Glutamatergic neuron (in vitro differentiated cells): ENCODE data around the gene PPP2R1B. TPM values are rescaled to one million over a fixed set of nuclear protein-coding genes. Genes with fewer than 3 reads are reported as not detected.
A peak's percentile ranks its signal among the peaks of the same experiment; 100 is the strongest.

Experiments used
- DNase-seq: peaks from one replicate; pipeline ENCODE4 v3.0.0; 2022
- H3K27ac Mint-ChIP-seq: one replicate; pipeline ENCODE4 v1.8.0; 2020; ENCODE audit warnings: mild to moderate bottlenecking, mixed read lengths, inconsistent platforms; ENCODE audit not compliant: unreplicated experiment
- H3K27me3 Mint-ChIP-seq: one replicate; pipeline ENCODE4 v1.8.0; 2020; ENCODE audit warnings: mild to moderate bottlenecking, moderate library complexity, mixed read lengths, inconsistent platforms; ENCODE audit not compliant: unreplicated experiment
- H3K36me3 Mint-ChIP-seq: one replicate; pipeline ENCODE4 v1.8.0; 2020; ENCODE audit warnings: mild to moderate bottlenecking, mixed read lengths, inconsistent platforms; ENCODE audit not compliant: unreplicated experiment
- H3K4me1 Mint-ChIP-seq: one replicate; pipeline ENCODE4 v1.8.0; 2020; ENCODE audit warnings: mild to moderate bottlenecking, low read depth, mixed read lengths, inconsistent platforms; ENCODE audit not compliant: unreplicated experiment
- H3K4me3 Mint-ChIP-seq: one replicate; pipeline ENCODE4 v1.8.0; 2020; ENCODE audit warnings: mild to moderate bottlenecking, mixed read lengths, inconsistent platforms; ENCODE audit not compliant: unreplicated experiment
- H3K9me3 Mint-ChIP-seq: one replicate; pipeline ENCODE4 v1.8.0; 2020; ENCODE audit warnings: mild to moderate bottlenecking, moderate library complexity, mixed read lengths, inconsistent platforms; ENCODE audit not compliant: unreplicated experiment
- total RNA-seq: library from RNA; stranded (reverse); fragmentation: NEBNext Ultra II Directional; extraction: Animal tissue kit (Norgen Biotek cat#: 25700); gene quantifications from one replicate; pipeline ENCODE4 v1.2.1, GENCODE V29; 2021; ENCODE audit not compliant: unreplicated experiment
- TF ChIP-seq, protein P1 (sequence below): fragments of 200-600 bp; sonication (generic); IDR thresholded peaks from one replicate; pipeline ENCODE4 v1.5.0; 2021; ENCODE audit not compliant: partially characterized antibody, unreplicated experiment

The PPP2R1B gene
- total RNA-seq, 1 donor from 2014 or later = 66.3 TPM

DNA sequence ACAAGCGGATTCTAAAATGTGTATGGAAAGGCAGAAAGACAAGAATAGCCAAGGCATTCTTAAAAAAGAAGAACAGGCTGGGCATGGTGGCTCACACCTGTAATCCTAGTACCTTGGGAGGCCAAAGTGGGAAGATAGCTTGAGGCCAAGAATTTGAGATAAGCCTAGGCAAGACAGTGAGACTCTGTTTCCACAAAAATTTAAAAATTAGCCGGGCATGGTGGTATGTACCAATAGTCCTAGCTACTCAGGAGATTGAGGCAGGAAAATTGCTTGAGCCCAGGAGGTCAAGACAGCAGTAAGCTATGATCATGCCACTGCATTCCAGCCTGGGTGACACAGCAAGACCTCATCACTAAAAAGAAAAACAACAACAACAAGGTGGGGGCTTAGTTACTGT lies 46.0 kb upstream of the PPP2R1B start:
- no peak for DNase-seq
- Mint-ChIP-seq H3K4me1 (peaks cover 17% of the 10 kb centered on the region), H3K4me3 (peak overlapping the region; percentile 20), H3K27me3 (peaks cover 5% of the 10 kb centered on the region), H3K36me3 (peaks cover 5% of the 10 kb centered on the region), H3K9me3 (peaks cover 12% of the 10 kb centered on the region), H3K27ac (peak overlapping the region; percentile 59)
- TF ChIP-seq, protein P1, sequence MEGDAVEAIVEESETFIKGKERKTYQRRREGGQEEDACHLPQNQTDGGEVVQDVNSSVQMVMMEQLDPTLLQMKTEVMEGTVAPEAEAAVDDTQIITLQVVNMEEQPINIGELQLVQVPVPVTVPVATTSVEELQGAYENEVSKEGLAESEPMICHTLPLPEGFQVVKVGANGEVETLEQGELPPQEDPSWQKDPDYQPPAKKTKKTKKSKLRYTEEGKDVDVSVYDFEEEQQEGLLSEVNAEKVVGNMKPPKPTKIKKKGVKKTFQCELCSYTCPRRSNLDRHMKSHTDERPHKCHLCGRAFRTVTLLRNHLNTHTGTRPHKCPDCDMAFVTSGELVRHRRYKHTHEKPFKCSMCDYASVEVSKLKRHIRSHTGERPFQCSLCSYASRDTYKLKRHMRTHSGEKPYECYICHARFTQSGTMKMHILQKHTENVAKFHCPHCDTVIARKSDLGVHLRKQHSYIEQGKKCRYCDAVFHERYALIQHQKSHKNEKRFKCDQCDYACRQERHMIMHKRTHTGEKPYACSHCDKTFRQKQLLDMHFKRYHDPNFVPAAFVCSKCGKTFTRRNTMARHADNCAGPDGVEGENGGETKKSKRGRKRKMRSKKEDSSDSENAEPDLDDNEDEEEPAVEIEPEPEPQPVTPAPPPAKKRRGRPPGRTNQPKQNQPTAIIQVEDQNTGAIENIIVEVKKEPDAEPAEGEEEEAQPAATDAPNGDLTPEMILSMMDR = no peak

DNA sequence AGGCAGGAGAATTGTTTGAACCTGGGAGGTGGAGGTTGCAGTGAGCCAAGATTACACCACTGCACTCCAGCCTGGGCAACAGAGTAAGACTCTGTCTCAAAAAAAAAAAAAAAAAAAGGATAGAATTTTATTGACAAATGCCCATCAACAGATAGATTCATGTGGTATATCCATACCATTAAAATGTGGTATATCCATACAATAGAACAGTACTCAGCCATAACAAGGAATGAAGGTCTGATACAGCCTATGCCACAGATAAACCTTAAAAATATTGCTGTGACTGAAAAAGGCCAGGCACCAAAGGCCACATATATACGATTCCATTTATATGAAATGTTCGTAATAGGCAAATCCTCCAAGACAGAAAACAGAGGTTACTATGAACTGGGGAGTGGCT lies 45.3 kb upstream of the PPP2R1B start:
- H3K27me3 Mint-ChIP-seq = peaks cover 5% of the 10 kb centered on the region
- H3K36me3 Mint-ChIP-seq = peaks cover 5% of the 10 kb centered on the region
- H3K4me3 Mint-ChIP-seq = no peak overlapping the region
- peaks cover 13% of the 10 kb centered on the region for H3K9me3 Mint-ChIP-seq
- TF ChIP-seq, protein P1 = no peak
- DNase-seq = no peak
- no peak overlapping the region for H3K27ac Mint-ChIP-seq
- H3K4me1 Mint-ChIP-seq = peaks cover 18% of the 10 kb centered on the region

DNA sequence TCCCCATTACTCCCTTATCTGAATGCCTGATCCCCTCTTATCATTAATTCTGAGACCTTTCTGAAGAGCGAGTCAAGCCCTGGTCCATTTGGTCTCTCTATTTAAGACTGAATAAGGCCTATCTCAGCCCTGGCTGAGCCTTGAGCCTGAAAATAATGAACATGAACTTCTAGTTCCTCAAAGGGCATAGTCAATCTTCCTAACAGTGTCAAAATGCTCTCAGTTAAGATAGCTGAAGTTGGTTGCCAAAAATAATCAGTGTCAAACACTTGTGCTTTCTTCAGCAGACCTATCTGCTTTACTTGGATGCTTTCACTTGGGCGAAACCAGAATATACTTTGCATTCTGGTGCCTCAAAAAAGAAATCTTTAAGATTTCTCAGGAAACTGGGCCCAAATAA lies 42.6 kb upstream of the PPP2R1B start:
- TF ChIP-seq, protein P1 = no peak
- Mint-ChIP-seq H3K27ac (no peak overlapping the region), H3K4me3 (no peak overlapping the region), H3K4me1 (peaks cover 7% of the 10 kb centered on the region), H3K9me3 (peaks cover 5% of the 10 kb centered on the region), H3K36me3 (peaks cover 15% of the 10 kb centered on the region), H3K27me3 (peaks cover under 1% of the 10 kb centered on the region)
- no peak for DNase-seq

DNA sequence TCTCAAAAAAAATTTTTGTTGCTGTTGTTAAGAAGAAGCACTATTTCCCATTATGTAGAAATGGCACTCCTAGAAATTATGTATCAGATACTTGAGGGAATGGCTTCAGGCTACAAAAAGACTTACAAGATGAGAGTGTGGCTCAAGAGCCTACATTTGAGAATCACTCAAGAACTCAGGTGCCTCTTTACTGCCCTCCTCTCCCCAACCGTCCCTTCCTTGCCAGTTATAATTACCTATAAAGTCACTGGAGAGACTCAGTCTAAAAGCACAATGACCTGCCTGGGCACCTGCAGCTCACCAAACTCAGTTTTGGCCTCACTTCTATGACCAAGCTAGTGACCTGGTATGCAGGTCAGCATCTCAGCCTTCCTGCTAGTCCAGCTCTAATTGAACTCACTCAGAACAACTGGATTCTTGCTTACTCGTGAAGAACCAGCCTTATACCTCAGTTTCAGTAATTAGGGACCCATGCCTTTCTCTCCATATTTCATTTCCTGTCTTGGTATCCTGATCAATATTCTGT lies 41.9 kb upstream of the PPP2R1B start:
- Mint-ChIP-seq H3K9me3 (peaks cover 4% of the 10 kb centered on the region), H3K27me3 (peaks cover 3% of the 10 kb centered on the region), H3K4me3 (no peak overlapping the region), H3K4me1 (peaks cover 3% of the 10 kb centered on the region), H3K36me3 (peaks cover 15% of the 10 kb centered on the region), H3K27ac (no peak overlapping the region)
- DNase-seq = no peak
- TF ChIP-seq, protein P1 = no peak

DNA sequence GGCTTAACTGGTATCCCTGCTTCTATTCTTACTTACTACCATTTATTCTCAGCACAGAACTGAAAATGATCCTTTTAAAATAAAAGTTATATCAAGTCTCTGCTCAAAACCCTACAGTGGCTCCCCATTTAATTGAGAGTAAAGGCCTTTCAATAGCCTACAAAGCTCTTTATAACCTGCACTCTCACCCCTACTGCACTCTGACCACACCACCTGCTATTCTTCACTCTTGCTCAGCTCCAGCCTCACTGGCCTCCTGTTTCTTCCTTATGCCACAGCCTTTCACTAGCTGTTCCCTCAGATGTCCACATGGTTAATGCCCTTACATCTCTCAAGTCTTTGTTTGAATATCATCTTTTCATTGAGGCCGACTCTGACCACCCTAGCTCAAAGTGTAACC lies 40.9 kb upstream of the PPP2R1B start:
- Mint-ChIP-seq H3K4me1 (peaks cover 3% of the 10 kb centered on the region), H3K36me3 (peaks cover 15% of the 10 kb centered on the region), H3K4me3 (peak overlapping the region; percentile 25), H3K27me3 (peaks cover 3% of the 10 kb centered on the region), H3K9me3 (peaks cover 4% of the 10 kb centered on the region), H3K27ac (no peak overlapping the region)
- TF ChIP-seq, protein P1 = no peak
- no peak for DNase-seq
